Fibroblast of the conjunctiva (primary cell): Measurements from ENCODE around the gene RSRC1.
A peak's percentile ranks its signal among the peaks of the same experiment; 100 is the strongest.
"Not testable (repeated sequence)": the region's sequence is repeated elsewhere in the genome, so short reads cannot be mapped to it uniquely, and the experiment has no call there.

Experiments
- DNase-seq: peaks from one replicate; pipeline ENCODE4 v3.0.0-alpha.2; 2010; ENCODE audit warnings: low read depth

Gene RSRC1

GRCh38 chr3:158465074-158465473 is 355.2 kb downstream of the RSRC1 start:
- DNase-seq, result no peak

DNA sequence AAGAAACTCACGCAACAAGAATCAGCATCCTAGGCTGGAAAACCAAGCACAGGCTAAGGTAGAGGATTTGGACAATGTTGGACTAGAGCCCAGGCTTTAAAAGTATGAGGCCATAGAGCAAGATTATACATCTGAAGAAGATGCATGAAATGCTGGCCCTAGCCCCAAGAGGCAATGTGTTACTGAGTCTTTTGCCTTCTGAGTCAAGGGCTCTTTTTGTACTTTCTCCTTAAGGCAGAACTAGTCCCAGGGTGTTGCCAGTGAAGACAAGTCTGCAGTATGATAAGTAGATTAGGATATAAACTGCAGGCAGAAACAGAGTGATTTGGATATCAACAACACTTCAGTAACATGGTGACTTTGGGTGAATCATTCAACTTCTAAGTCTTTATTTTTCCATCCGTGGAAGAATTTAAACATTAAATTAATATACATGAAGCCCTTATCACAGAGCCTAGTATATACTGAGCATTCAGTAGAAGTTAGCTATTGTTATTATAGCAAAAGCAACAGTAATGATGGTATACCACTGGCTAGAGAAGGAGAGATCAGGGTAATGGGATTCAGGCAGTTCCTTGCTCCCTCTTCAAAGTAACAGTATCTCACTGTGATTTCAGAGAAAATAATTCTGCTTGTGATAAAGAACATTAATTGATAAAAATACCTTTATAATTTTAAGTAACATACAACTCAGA is 361.2 kb downstream of the RSRC1 start:
- DNase-seq, result peak; percentile 26

- DNase-seq, result peak; percentile 88
Measured at GRCh38 chr3:158471639-158472294, 361.9 kb downstream of the RSRC1 start.

- DNase-seq, result no peak
Measured at GRCh38 chr3:158479051-158479450, 369.2 kb downstream of the RSRC1 start.

- DNase-seq, result no peak
Measured at GRCh38 chr3:158483701-158484235, 373.9 kb downstream of the RSRC1 start.

DNA sequence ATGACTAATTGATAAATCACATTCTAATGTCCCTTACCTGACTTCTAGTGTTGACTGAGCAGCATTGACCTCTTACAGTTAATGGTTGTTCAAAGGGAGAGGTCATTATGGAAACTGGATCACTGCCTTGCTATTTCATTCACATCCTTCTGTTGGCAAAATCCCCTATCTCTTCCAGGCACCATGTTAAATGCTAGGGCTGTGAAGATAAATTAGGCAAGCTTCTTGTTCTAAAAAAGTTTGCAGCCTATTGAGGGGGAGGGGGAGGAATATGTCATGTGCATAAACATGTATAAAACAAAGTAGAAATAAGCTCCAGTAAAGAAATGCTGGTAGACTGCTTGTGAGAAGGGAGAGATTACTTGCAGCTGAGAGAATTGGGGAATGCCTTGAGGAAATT is 376.3 kb downstream of the RSRC1 start:
- DNase-seq, result no peak

DNA sequence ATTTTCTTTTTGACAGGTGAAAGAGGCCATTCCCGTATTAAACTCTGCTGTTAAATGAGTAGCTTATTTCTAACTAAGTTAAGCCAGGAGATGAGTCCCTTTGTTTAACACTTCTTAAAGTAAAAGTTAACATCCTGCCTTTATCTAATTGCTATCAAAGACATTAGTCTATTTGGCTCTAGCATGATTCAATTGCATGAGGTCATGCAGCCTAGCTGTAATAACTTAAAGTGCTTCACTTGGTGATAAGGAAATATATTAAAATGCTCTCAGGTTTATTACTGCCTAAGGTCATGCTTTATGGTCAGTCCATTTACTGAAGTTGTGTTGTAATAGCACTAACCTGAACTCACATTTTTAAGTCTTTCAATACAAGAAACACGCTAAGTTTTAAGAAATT is 378.8 kb downstream of the RSRC1 start:
- DNase-seq, result no peak

- DNase-seq, result no peak
Measured at GRCh38 chr3:158489181-158489580, 379.3 kb downstream of the RSRC1 start.

DNA sequence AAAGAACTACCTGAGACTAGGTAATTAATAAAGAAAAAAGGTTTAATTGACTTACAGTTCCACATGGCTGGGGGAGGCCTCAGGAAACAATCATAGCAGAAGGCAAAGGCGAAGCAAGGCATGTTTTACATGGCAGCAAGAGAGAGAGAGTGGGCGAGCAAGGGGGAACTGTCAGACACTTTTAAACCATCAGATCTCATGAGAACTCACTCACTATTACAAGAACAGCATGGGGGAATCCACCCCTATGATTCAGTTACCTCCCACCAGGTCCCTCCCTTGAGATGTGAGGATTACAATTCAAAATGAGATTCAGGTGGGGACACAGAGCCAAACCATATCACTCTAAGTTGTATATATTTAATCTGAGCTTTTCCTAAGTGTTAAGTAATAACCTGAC is 382.1 kb downstream of the RSRC1 start:
- DNase-seq, result no peak

- no peak for DNase-seq
Measured at GRCh38 chr3:158492685-158493084, 382.8 kb downstream of the RSRC1 start.

DNA sequence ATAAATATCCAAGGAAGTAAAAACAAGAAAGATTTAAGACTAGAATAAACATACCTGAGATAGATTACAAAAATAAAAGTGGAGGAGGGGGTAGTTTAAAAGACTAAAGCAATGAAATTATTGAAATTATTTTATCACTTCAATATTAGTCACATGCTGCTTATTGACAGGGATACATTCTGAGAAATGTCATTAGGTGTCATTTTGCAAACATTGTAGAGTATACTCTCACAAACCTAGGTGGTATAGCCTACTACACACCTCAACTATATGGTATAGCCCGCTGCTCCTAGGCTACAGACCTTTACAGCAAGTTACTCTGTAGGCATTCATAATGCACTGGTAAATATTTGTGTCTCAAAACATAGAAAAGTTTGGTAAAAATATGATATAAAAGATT is 384.0 kb downstream of the RSRC1 start:
- DNase-seq, result no peak

DNA sequence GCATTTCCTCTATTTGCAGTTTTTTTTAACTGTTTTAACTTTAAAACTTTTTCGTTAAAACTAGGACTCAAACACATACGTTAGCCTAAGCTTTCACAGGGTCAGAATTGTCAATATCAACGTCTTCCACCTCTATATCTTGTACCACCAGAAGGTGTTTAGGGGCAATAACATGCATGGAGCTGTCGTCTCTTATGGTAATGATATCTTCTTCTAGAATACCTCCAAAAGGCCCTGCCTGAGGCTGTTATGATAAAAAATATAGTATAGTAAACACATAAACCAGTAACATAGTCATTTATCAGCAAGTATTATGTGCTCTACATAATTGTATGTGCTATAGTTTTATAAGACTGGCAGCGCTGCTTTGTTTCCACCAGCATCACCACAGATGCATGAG is 384.8 kb downstream of the RSRC1 start:
- no peak for DNase-seq

- DNase-seq, result not testable (repeated sequence)
Measured at GRCh38 chr3:158495398-158495902, 385.6 kb downstream of the RSRC1 start.

DNA sequence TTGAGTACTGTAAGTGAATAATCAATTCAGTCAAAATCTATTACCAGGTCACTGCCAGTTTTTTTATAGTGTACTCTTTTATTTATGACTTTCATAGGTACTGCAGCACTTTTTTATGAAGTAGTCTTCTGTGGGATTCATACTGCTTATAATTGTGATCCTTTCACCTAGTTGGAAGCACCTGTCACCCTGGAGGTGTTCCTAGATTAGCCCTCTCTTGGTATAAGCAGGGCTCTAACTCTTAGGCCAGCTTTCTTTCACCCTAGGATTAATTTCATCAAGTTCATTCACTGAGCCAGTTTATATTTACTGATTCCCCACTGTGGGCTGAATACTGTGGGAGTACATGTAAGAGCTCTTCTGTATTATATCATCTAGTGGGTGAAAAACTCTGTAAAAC is 395.2 kb downstream of the RSRC1 start:
- DNase-seq, result no peak

- DNase-seq, result no peak
Measured at GRCh38 chr3:158506456-158506855, 396.6 kb downstream of the RSRC1 start.

GRCh38 chr3:158508481-158508880 is 398.6 kb downstream of the RSRC1 start:
- no peak for DNase-seq

GRCh38 chr3:158509891-158510290 is 400.0 kb downstream of the RSRC1 start:
- DNase-seq, result no peak

- not testable (repeated sequence) for DNase-seq
Measured at GRCh38 chr3:158516729-158517128, 406.8 kb downstream of the RSRC1 start.

DNA sequence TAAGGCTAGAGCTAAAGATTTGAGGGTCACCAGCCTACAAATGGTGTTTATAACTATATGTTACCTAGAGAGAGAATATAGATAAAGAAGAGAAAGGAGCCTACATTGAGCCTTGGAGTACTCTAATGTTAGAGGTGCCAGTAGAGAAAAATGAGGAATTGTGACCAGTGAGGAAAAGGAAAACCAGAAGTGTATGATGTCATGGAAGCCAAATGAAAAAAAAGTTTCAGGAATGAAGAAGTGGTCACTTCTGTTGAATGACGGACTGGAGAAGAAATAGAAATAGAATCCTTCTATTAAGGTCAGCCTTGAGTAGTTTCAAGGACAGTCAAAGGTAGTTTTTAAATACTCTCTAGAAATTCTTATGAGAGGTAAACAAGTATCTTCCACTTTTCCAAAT is 409.9 kb downstream of the RSRC1 start:
- DNase-seq, result no peak

DNA sequence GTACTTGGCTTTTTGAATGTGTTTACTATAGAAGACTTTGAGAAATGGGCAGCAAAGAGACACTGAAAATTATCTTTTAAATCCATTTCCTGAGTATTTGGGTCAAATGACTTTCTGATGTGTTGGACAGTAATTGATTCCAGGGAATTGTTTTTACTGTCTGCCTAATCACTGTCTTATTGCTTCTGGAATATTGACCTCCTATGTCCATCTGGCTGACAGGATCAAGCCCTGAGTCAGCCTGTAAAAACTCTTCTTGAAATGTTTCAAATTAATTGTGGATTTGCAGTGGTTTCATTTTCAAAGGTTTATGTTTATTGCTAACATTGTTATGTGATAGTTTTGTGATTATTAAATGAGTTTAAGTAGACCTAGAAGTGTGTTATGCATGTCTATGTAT is 410.5 kb downstream of the RSRC1 start:
- DNase-seq, result no peak

GRCh38 chr3:158522221-158523136 is 412.6 kb downstream of the RSRC1 start:
- no peak for DNase-seq

DNA sequence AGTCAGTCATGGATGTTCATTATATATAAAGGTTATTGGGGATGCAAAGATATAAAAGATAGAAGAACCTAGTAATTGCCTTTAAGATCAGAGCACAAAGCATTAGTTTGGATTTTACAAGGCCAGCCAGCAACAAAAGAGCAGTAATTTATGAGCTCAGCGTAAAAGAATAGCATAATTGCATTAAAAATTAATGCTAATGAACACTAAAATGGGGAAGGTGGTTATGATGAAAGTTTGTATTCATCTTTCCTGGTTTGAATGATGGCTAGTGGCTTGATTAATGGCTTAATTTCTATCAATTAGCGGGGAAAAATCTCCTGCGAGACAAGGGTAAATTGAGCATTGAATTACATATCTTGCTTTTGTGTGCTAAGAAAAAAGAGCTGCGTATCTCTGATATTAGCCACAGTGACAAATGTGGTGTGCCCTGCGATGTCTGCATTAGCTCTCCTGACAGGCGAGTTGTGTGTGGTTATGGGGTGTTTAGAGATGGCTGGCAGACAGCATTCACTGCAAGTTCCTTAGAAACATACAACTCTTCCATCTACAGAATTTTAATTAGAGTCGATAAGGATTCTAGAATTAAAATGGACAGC is 418.3 kb downstream of the RSRC1 start:
- no peak for DNase-seq
